Activated T-helper 9 cell treated with anti-CD3 and anti-CD28 coated beads, Interleukin-2, amount 50 U/mL, for 16 hours (primary cell): ENCODE results near the gene GMDS.

ENCODE experiments used
- DNase-seq: peaks from one replicate; pipeline ENCODE4 v3.0.0-alpha.2; 2020; ENCODE audit warnings: low read depth

Gene GMDS

DNA sequence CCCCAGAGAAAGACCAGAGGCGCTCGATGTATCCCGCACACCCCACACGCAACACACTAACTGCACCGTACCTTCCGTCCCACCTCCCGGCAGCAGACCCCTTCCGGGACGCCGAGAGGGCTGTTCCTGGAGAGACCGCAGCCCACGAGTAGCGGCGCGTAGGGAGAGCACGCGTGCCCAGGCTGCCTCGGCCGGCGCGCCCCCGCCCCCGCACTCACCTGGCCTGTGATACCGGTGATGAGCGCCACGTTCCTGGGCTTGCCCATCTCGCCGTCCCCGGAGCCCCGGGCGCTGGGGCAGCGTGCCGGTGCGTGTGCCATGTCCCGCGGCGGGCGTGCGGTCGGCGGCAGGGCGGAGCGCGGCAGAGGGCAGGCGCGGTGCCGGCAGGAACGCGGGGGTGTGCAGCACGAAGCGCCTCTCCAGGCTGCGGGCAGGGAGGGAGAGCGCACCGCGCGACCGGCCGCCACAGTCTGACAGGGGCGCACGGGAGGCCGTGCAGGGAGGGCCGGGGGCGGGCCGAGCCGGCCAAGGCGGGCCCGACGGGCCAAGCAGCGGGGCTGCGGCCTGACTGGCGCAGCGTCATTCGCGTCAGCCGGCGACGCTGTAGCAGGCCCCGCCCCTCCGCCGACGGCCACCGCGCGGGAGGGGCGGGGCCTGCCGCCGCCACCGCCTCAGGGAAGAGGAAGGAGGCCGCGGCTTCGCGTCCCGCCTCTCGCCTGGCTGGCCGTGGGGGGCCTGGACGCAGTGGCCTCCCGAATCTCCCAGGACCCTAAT, at the start of gene GMDS:
TSS of gene GMDS (minus strand) at position 503 of the 774 bp plus-strand sequence.
- peak; percentile 76 for DNase-seq

- no peak for DNase-seq
These were observed 40.1 kb upstream of the GMDS start for GRCh38 chr6:2285510-2285909.

GRCh38 chr6:2275892-2276242, 30.5 kb upstream of the GMDS start:
- no peak for DNase-seq

GRCh38 chr6:2274981-2275891, 29.8 kb upstream of the GMDS start:
- DNase-seq: no peak

- no peak for DNase-seq
These were observed 27.3 kb upstream of the GMDS start for GRCh38 chr6:2272696-2273095.

DNA sequence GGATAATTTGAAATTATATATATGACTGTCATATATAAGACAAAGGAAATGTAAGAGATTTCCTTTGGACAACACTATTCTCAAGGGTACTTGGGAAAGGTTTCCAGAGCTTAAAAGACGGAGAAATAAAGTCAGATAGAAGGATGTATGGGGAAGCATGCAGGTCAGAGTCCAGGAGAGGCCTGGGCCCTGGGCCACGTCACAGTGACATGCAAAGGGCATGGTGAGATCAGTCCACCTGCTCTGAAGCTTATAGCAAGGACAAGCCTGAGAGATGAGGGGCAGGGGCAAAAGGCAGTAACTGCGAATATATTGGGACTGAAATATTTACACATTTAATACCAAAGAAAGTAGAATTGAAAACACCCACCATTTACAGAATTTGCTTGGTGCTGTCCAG, 24.6 kb upstream of the GMDS start:
- DNase-seq: no peak

DNA sequence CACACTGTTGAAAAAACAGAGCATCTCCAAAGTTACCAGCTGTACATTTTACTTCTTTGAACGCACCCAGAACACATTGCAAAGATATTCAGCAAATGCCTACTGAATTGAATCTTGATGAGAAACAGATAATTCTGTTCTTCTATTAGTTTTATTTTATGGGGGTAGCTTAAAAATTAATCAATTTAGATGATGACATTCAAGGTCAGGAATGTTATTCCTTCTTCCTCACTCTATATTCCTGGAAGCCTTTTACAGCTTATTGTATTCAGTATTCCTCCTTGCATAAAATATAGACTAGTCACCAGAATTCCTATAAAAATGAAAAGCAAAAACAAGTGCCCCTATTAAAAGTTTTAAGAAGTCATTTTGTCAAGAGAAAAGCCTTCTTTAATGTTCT, 21.4 kb upstream of the GMDS start:
- no peak for DNase-seq

DNA sequence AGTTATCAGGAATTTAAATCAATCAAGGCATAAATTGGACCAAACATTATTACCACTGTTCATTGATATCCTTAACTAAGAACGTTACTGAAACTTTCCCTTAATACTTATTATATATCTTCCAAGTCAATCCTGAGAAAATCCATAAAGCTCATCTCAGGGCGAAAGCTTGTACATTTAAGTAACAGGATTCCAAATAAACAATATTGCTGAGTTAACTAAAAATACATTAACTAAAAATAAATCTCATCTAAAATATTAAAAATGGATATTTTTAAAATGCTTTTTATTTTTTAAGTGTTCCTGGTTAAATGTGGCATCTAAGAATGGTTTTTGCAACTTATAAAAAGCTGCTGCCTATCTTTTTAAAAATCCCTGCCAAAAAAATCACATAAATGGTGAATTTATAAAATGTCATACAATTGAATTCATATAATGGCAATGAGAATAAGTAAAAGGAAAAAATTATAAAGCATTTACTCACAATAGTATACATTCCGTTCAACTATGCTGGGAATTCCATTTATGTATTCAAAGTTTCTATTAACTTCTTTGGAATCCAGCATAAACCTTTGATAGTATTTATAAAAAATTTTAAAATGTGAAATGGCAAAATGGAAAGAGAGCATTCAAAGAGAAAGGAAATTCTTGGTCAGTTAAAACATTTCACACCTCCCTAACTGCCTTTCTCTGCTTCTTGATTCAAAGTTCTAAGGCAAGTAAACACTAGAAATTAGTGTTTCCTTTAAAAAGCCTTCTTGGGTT, 20.8 kb upstream of the GMDS start:
- DNase-seq: no peak

DNA sequence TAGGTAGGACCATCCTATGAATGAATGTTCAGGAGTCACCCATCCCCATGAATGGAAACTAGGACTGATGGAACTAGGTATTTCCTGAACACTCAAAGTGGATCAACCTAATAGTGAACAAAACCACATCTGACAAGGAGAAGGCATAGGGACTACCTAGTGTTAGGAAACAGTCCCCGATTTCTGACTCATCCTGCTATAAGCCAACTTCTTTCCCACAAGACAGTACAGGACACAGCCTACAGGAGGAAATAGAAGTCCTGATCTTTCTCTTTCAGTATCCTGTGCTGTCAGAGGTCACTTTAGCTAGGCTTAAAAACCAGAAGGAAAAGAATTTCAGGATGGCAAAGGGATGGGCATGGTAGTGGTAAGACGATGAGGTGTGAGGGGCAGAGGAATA, 19.5 kb upstream of the GMDS start:
- DNase-seq: no peak

GRCh38 chr6:2263896-2264295, 18.5 kb upstream of the GMDS start:
- no peak for DNase-seq

GRCh38 chr6:2259574-2259973, 14.2 kb upstream of the GMDS start:
- DNase-seq: no peak

DNA sequence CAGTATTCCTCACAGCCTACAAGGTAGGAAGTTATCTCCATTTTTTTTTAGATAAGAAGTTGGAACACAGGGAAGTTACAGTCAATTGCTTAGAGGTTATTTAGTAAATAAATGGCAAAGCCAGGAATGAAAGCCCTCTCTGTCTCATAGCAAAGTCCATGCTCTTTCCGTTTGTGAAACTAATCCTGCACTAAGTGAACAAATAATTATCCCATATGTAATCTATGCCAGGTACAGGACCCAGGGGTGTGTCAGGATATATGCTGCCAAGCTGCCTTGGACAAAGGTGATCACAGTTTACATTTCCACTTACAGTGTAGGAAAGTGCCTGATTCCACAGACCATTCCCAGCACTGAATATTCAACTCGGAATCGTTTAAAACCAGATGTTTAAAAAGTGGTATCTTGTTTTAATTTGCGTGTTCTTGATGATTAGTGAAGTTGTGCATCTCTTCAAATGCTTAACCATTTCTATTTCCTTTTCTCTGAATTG, 13.6 kb upstream of the GMDS start:
- no peak for DNase-seq

- no peak for DNase-seq
These were observed 12.7 kb upstream of the GMDS start for GRCh38 chr6:2258112-2258511.

- DNase-seq: no peak
These were observed 12.0 kb upstream of the GMDS start for GRCh38 chr6:2257363-2257762.

DNA sequence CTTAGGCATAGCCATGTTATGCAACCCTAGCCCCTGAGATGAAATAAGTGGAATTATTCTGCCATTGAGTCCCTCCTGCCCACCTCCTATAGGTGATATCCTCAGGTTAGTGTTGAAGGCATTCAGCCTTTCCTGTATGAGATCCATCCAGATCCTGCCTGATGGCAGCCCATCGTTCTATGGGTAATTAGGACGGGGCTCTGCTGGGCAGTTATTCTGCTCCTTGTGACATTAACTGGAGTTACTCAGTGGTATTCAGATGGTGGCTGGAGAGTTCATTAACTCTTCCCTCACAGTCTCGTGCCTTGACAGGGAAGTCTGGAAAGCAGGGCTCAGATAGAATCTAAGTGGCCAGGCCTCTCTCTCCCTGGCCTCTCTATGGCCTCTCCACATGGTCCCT, 9.3 kb upstream of the GMDS start:
- DNase-seq: no peak

DNA sequence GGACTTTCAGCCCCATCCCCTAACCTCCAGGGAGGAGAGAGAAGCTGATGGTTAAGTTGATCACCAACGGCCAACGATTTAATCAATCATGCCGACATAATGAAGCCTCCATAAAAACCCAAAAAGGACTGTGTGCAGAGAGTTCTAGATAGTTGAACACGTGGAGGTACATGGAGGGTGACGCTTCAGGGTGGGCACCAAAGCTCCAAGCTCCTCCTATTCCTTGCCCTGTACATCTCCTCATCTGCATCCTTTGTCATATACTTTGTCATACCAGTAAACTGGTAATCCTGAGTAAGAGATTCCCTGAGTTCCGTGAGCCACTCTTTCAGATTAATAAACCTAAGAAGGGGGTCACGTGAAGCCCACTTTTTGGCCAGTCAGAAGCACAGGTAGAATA, 3.7 kb upstream of the GMDS start:
- DNase-seq: no peak

DNA sequence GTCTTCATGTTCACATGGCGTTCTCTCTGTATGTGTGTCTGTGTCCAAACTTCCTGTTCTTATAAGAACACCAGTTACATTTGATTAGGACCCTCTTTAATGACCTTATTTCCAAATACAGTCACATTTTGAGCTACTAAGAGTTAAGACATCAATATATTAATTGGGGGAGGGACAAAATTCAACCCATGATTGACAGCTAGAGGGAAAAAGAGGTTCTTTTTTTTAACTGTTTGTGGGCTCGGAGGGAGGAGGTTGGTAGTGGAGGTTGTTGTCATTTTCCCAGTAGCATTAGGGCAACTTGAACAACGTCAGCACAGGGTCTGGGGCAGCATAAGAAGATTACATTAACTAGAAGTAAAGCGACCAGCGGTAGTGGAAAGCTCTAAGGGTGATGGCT, 2.3 kb upstream of the GMDS start:
- no peak for DNase-seq

DNA sequence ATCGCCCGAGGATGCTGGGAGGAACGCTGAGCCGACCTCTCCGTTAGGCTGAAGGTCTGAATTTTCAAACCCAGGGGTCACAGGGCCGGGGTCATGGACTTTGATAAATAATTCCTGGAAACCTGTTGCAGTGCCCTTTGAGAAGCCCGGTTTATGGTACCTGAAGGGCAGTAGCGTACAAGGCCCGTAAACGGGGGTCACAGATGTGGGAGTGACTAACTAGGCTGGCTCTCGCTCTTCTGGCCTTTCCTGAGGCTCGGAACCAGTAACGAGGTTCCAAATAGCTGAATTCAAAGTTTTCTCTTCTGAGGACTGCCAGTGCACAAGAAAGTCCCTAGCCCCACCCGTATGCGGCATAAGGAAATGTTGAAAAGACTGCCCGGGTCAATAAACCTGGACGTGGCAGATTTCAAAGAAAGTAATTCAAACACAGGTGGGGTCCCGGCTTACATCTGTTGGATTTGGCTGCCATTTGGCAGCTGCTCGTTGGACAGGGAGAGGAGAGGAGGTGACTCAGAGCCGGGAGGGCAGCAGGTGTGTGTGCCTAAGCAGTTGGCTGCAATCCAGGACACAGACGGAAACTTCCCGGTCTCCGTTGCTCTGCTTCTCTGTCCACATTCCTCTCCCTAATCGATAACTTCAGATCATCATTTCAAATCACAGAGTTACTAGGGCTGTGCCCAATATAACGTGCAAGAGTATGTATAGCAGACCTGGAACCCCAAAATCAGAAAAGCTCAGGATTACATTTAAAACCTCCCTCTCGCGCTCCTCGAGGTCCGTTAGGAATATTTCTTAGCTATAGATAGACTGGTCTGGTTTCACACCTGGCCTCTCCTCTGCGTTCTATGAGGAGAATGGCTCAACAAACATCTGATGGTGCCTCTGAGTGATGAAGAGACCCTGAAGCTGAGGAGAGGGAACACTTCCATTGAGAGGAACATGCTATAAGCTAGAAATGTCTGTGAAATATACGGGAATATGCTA, 765 bp upstream of the GMDS start:
- peak; percentile 26 for DNase-seq

DNA sequence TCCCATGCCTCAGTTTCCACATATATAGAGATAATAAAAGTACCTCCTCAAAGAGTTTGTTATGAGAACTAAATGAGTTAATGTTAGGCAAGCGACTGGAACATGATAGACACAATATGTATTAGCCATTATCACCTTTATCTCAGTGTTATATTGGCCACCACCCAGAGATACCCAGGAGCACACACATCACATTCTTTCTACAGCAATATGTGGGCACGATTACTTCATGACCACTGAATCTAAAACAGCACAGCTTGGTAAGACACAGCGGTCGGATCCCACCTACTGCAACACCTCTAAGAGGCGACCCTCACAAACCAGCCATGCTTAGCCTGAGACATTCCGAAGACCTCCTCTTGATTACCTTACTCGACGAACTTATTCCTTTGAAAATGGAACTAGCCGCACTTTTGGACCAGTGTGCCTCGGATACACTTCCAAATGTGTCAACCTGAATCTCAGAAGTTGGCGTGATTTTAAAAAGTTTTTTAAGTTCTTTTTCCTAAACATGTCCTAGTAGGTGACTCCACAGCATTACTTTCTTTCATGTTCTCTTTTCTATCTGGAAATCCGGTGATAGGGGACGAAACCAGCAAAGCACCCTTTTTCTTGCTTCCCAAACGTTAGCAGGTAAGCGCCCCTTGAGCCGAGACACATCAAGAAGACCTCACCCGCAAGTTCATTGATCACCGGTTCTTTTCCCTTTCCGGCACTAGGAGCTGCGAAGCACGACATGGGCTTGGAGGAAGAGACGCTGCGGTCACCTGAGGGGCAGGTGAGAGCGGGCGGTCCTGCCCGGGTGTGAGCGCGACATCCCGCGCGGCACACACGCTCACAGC, 923 bp downstream of the GMDS start:
- no peak for DNase-seq

- DNase-seq: no peak
These were observed 3.1 kb downstream of the GMDS start for GRCh38 chr6:2242311-2242710.
